HG03060 (cell line): ENCODE data around the gene CHRNA7.
"Not testable (repeated sequence)": the region's sequence is repeated elsewhere in the genome, so short reads cannot be mapped to it uniquely, and the experiment has no call there.

ENCODE experiments used
- ATAC-seq: cut with Tn5 transposase; IDR thresholded peaks from one replicate; pipeline ENCODE4 v1.9.1; 2021; ENCODE audit warnings: low read depth, moderate number of reproducible peaks; ENCODE audit not compliant: unreplicated experiment

CHRNA7 gene

GRCh38 chr15:32119694-32120330 is 89.5 kb downstream of the CHRNA7 start:
- no peak for ATAC-seq

- no peak for ATAC-seq
These were observed 90.5 kb downstream of the CHRNA7 start for GRCh38 chr15:32120577-32121383.

GRCh38 chr15:32121384-32121695 is 91.0 kb downstream of the CHRNA7 start:
- no peak for ATAC-seq

GRCh38 chr15:32122013-32122412 is 91.7 kb downstream of the CHRNA7 start:
- no peak for ATAC-seq

GRCh38 chr15:32123473-32123872 is 93.2 kb downstream of the CHRNA7 start:
- no peak for ATAC-seq

GRCh38 chr15:32124726-32125125 is 94.4 kb downstream of the CHRNA7 start:
- no peak for ATAC-seq

- ATAC-seq: no peak
These were observed 95.3 kb downstream of the CHRNA7 start for GRCh38 chr15:32125595-32125994.

GRCh38 chr15:32129815-32130214 is 99.5 kb downstream of the CHRNA7 start:
- ATAC-seq: no peak

- no peak for ATAC-seq
These were observed 100.5 kb downstream of the CHRNA7 start for GRCh38 chr15:32130823-32131222.

GRCh38 chr15:32131803-32132202 is 101.5 kb downstream of the CHRNA7 start:
- ATAC-seq: no peak

- no peak for ATAC-seq
These were observed 102.5 kb downstream of the CHRNA7 start for GRCh38 chr15:32132859-32133258.

GRCh38 chr15:32134842-32135241 is 104.5 kb downstream of the CHRNA7 start:
- ATAC-seq: no peak

GRCh38 chr15:32135335-32135734 is 105.0 kb downstream of the CHRNA7 start:
- no peak for ATAC-seq

GRCh38 chr15:32145512-32145911 is 115.2 kb downstream of the CHRNA7 start:
- ATAC-seq: not testable (repeated sequence)

- no peak for ATAC-seq
These were observed 118.7 kb downstream of the CHRNA7 start for GRCh38 chr15:32148833-32149555.

- no peak for ATAC-seq
These were observed 122.3 kb downstream of the CHRNA7 start for GRCh38 chr15:32152574-32152973.

- not testable (repeated sequence) for ATAC-seq
These were observed 123.7 kb downstream of the CHRNA7 start for GRCh38 chr15:32153868-32154623.

- ATAC-seq: not testable (repeated sequence)
These were observed 131.8 kb downstream of the CHRNA7 start for GRCh38 chr15:32162143-32162542.

- not testable (repeated sequence) for ATAC-seq
These were observed 133.8 kb downstream of the CHRNA7 start for GRCh38 chr15:32164065-32164464.

GRCh38 chr15:32164747-32165146 is 134.4 kb downstream of the CHRNA7 start:
- not testable (repeated sequence) for ATAC-seq

- ATAC-seq: not testable (repeated sequence)
These were observed 135.5 kb downstream of the CHRNA7 start for GRCh38 chr15:32165775-32166174.
